GM18526 (cell line): ENCODE results near the gene PELI3.

Experiments used
- POLR2A ChIP-seq: IDR thresholded peaks from 3 replicates; pipeline ENCODE4 v1.6.1; 2011; ENCODE audit not compliant: insufficient read length; ENCODE audit errors: extremely low read depth

Gene PELI3

DNA sequence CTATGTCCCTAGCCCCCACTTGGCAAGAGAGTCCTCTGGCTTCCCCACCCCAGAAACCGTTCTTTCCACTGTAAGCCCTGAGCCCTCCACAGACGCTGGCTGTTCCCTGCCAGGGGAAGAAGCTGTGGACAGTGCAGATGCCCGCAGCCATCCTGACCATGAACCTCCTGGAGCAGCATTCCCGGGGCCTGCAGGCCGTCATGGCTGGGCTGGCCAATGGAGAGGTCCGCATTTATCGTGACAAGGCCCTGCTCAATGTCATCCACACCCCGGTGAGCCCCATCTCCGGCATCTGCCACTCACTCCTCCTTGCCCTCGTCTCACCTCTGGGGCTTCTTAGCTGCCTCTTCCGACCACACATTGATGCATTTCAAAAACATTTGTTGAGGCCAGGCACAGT is 56.9 kb downstream of the PELI3 start:
- TF ChIP-seq POLR2A, result no peak

DNA sequence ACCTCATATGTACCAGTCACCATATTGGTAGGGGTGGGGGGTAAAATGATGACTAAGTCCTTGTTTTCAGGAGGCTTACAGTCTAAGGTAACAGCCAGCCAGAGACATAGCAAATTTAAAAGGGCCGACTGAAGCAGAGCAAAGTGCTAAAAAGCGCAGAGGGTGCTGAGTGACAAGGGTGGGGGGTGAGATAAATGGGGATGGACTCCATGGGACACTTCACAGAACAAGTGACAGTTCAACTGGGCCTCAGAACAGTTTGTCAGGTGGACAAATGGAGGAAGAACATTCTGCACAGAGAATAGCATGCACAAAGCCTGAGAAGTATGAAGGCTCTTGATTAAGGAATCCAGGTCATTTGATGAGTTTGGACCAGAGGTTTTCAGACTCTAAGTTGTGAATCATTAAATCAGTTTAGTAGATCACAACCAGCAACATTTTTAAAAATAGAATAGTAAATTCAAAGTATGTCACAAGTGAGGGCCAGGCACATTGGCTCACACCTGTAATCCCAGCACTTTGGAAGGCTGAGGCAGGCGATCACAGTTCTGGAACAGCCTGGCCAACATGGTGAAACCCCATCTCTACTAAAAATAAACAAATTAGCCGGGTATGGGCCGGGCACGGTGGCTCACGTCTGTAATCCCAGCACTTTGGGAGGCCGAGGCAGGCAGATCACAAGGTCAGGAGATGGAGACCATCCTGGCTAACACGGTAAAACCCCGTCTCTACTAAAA is 57.8 kb downstream of the PELI3 start:
- no peak for TF ChIP-seq POLR2A
